Spleen (tissue), 7 donors: ENCODE data around the gene ZC3H12C.

Source experiments
- POLR2A ChIP-seq, 3 donors: fragments of 450-650 bp; IDR thresholded peaks; one replicate each; pipeline ENCODE4 v1.5.1; 2017; ENCODE audit warnings: antibody characterized with exemption in 3 of 3, mild to moderate bottlenecking in 1 of 3
- TF ChIP-seq, protein P1 (sequence below), 11 experiments: fragments of 200-600 bp in 7 of 11; fragments of 450-650 bp in 4 of 11; sonication (generic) in 4 of 11; IDR thresholded peaks in 8 of 11; conservative IDR thresholded peaks in 3 of 11; 1 replicate in 7 of 11; 2 replicates in 4 of 11; pipeline versions ENCODE4 v1.4.0 to v1.8.0; 2016 to 2021; ENCODE audit warnings: antibody characterized with exemption in 11 of 11, inconsistent platforms in 4 of 11, mild to moderate bottlenecking in 1 of 11
- donor health status: DM: no; HTN: no; CAD: no; lungs with moderate emphysema.
- donor health status: DM: no; HTN: no; CAD: no.
- donor health status: DM: no; HTN: no; CAD: no.

DNA sequence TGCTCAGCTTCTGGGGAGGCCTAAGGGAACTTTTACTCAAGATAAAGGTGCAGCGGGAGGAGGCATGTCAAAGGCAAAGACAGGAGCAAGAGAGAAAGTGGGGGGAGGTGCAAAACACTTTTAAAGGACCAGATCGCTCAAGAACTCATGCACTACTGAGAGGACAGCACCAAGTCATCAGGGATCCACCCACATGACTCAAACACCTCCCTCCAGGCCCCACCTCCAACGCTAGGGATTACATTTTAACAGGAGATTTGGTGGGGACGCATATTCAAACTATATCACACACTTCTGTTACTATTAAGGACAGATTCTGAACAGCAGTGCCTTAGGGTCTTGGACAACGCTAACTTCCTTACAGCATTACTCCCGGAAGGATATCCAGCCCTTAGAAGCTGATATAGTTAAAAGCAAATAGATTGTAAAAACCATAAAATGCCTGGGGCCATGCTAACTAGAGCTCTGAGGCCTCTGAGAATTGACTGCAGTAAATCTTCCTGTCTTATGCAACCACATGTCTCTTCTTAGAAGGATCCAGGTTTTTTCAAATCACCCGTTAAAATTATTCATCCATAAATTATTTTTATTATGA lies 16.7 kb upstream of the ZC3H12C start:
- no peak for TF ChIP-seq POLR2A (IDR thresholded peaks at IDR 0.05)
- TF ChIP-seq, protein P1, sequence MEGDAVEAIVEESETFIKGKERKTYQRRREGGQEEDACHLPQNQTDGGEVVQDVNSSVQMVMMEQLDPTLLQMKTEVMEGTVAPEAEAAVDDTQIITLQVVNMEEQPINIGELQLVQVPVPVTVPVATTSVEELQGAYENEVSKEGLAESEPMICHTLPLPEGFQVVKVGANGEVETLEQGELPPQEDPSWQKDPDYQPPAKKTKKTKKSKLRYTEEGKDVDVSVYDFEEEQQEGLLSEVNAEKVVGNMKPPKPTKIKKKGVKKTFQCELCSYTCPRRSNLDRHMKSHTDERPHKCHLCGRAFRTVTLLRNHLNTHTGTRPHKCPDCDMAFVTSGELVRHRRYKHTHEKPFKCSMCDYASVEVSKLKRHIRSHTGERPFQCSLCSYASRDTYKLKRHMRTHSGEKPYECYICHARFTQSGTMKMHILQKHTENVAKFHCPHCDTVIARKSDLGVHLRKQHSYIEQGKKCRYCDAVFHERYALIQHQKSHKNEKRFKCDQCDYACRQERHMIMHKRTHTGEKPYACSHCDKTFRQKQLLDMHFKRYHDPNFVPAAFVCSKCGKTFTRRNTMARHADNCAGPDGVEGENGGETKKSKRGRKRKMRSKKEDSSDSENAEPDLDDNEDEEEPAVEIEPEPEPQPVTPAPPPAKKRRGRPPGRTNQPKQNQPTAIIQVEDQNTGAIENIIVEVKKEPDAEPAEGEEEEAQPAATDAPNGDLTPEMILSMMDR (IDR thresholded peaks at IDR 0.05 in 8 of 11, conservative IDR thresholded peaks at IDR 0.05 in 3 of 11): no peak
